ENCODE data around the gene OR52L1. TPM values are rescaled to one million over a fixed set of nuclear protein-coding genes. Genes with fewer than 3 reads are reported as not detected.
"Not testable (repeated sequence)": the region's sequence is repeated elsewhere in the genome, so short reads cannot be mapped to it uniquely, and the experiment has no call there.

The OR52L1 gene
- polyA plus RNA-seq, 1 donor (not counting 4 experiments of a cell fraction or from before 2014, with no cell fraction given) = not detected

DNA sequence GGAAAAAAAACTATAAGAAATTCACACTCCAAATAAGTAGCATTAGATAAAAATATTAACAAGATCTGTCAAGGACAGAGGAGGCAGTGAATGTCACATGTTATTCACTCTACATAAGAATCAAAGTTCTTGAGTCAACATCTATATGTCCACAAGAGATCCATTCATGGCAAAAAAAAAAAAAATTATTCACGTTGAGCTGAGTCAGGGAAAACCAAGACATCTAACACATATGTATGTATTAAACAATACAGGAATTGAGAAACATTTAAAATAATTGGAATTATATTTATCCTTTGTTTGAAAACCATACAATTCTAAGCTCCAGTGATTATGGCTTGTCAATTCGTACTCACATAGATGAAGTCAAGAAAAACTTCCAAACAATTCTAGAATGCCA is 19.8 kb downstream of the OR52L1 start:
- Histone ChIP-seq H4K20me1 (ENCODE audit: control insufficient read depth, extremely low read depth, insufficient read depth, low read length) (no peaks in the 10 kb centered on the region), H3K27ac (ENCODE audit: control insufficient read depth, insufficient read depth, low read length) (no peak overlapping the region), H3K4me2 (ENCODE audit: control insufficient read depth, extremely low read depth, insufficient read depth, low read depth, low read length) (no peak overlapping the region), H3K4me1 (ENCODE audit: control insufficient read depth, extremely low read depth, insufficient read depth, low read length) (no peaks in the 10 kb centered on the region), H3K4me3 (ENCODE audit: control insufficient read depth in 2 of 3, extremely low read depth in 1 of 3, insufficient read depth in 2 of 3, low read depth in 1 of 3, low read length in 3 of 3) (no peak overlapping the region), H3K36me3 (ENCODE audit: control insufficient read depth in 2 of 2, extremely low read depth in 1 of 2, insufficient read depth in 2 of 2, low read length in 2 of 2) (no peaks in the 10 kb centered on the region), H3K79me2 (ENCODE audit: control insufficient read depth, insufficient read depth, low read length) (no peaks in the 10 kb centered on the region), H3K9me1 (ENCODE audit: control insufficient read depth, extremely low read depth, insufficient read depth, low read length) (no peaks in the 10 kb centered on the region), H3K27me3 (ENCODE audit: control insufficient read depth, extremely low read depth, insufficient read depth, low read length) (no peaks in the 10 kb centered on the region), H3K9ac (ENCODE audit: control insufficient read depth, extremely low read depth, insufficient read depth, low read length) (no peak overlapping the region), H3K9me3 (ENCODE audit: control insufficient read depth, low read depth, low read length) (no peaks in the 10 kb centered on the region), H2AFZ (ENCODE audit: control insufficient read depth, low read length) (no peak overlapping the region)
- DNase-seq (ENCODE audit: low read depth, low spot score) (no peak), FAIRE-seq (no peak)
- dilution Hi-C loops (cut with MboI; ENCODE audit: extremely low pct_ligation_motif_present, low sequenced_read_pairs) = no loop called here
- TF ChIP-seq, protein P1, sequence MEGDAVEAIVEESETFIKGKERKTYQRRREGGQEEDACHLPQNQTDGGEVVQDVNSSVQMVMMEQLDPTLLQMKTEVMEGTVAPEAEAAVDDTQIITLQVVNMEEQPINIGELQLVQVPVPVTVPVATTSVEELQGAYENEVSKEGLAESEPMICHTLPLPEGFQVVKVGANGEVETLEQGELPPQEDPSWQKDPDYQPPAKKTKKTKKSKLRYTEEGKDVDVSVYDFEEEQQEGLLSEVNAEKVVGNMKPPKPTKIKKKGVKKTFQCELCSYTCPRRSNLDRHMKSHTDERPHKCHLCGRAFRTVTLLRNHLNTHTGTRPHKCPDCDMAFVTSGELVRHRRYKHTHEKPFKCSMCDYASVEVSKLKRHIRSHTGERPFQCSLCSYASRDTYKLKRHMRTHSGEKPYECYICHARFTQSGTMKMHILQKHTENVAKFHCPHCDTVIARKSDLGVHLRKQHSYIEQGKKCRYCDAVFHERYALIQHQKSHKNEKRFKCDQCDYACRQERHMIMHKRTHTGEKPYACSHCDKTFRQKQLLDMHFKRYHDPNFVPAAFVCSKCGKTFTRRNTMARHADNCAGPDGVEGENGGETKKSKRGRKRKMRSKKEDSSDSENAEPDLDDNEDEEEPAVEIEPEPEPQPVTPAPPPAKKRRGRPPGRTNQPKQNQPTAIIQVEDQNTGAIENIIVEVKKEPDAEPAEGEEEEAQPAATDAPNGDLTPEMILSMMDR (optimal IDR thresholded peaks at IDR 0.05 in 1 of 3, IDR thresholded peaks at IDR 0.05 in 1 of 3, conservative IDR thresholded peaks at IDR 0.05 in 1 of 3; ENCODE audit: extremely low read depth in 1 of 3, insufficient read depth in 2 of 3, low read length in 3 of 3) = no peak
- TF ChIP-seq EZH2 (IDR thresholded peaks at IDR 0.05; ENCODE audit: low read length) = no peak

DNA sequence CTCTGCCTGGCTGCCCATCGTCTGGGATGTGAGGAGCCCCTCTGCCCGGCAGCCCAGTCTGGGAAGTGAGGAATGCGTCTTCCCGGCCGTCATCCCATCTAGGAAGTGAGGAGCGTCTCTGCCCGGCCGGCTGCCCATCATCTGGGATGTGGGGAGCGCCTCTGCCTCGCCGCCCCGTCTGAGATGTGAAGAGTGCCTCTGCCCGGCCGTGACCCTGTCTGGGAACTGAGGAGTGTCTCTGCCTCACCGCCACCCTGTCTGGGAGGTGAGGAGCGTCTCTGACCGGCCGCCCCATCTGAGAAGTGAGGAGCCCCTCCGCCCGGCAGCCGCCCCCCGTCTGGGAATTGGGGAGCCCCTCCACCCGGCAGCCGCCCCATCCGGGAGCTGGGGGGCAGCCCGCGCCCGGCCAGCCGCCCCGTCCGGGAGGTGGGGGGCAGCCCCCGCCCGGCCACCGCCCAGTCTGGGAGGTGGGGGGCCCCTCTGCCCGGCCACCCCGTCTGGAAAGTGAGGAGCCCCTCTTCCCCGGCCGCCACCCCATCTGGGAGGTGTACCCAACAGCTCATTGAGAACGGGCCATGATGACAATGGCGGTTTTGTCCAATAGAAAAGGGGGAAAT is 26.0 kb downstream of the OR52L1 start:
- H3K9me3 ChIP-seq (ENCODE audit: control insufficient read depth, low read depth, low read length); DNase-seq (ENCODE audit: low read depth, low spot score); H4K20me1 ChIP-seq (ENCODE audit: control insufficient read depth, extremely low read depth, insufficient read depth, low read length); H3K4me2 ChIP-seq (ENCODE audit: control insufficient read depth, extremely low read depth, insufficient read depth, low read depth, low read length); H2AFZ ChIP-seq (ENCODE audit: control insufficient read depth, low read length); H3K36me3 ChIP-seq (ENCODE audit: control insufficient read depth in 2 of 2, extremely low read depth in 1 of 2, insufficient read depth in 2 of 2, low read length in 2 of 2); H3K4me1 ChIP-seq (ENCODE audit: control insufficient read depth, extremely low read depth, insufficient read depth, low read length); H3K4me3 ChIP-seq (ENCODE audit: control insufficient read depth in 2 of 3, extremely low read depth in 1 of 3, insufficient read depth in 2 of 3, low read depth in 1 of 3, low read length in 3 of 3); H3K9me1 ChIP-seq (ENCODE audit: control insufficient read depth, extremely low read depth, insufficient read depth, low read length); H3K27me3 ChIP-seq (ENCODE audit: control insufficient read depth, extremely low read depth, insufficient read depth, low read length); H3K79me2 ChIP-seq (ENCODE audit: control insufficient read depth, insufficient read depth, low read length); H3K27ac ChIP-seq (ENCODE audit: control insufficient read depth, insufficient read depth, low read length); dilution Hi-C loops (cut with MboI; ENCODE audit: extremely low pct_ligation_motif_present, low sequenced_read_pairs); FAIRE-seq; H3K9ac ChIP-seq (ENCODE audit: control insufficient read depth, extremely low read depth, insufficient read depth, low read length): not testable (repeated sequence)

DNA sequence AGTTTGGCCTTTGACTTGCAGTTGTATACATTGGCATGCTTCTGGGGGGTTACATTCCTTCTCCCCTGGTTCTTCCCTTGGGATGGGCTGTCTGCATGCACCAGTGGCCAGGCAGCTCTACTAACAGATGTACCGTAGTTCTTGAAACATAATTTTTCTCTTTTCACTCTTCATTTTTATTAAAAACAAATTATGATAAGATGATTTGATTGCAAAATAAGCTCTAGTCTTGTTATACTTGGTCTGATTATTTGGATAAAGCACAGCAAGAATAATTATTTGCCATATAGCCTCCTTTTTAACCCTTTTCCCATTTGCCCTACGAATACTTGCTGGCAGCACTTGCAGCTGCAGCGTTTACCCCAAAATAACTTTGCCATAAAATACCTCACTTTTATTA is 31.2 kb downstream of the OR52L1 start:
- no peaks in the 10 kb centered on the region for H3K9me1 ChIP-seq (ENCODE audit: control insufficient read depth, extremely low read depth, insufficient read depth, low read length)
- no peak overlapping the region for H3K9ac ChIP-seq (ENCODE audit: control insufficient read depth, extremely low read depth, insufficient read depth, low read length)
- no peaks in the 10 kb centered on the region for H3K36me3 ChIP-seq (ENCODE audit: control insufficient read depth in 2 of 2, extremely low read depth in 1 of 2, insufficient read depth in 2 of 2, low read length in 2 of 2)
- no peak for FAIRE-seq
- H3K4me3 ChIP-seq (ENCODE audit: control insufficient read depth in 2 of 3, extremely low read depth in 1 of 3, insufficient read depth in 2 of 3, low read depth in 1 of 3, low read length in 3 of 3) = no peak overlapping the region
- H4K20me1 ChIP-seq (ENCODE audit: control insufficient read depth, extremely low read depth, insufficient read depth, low read length) = no peaks in the 10 kb centered on the region
- dilution Hi-C loops (cut with MboI; ENCODE audit: extremely low pct_ligation_motif_present, low sequenced_read_pairs) = no loop called here
- H3K4me2 ChIP-seq (ENCODE audit: control insufficient read depth, extremely low read depth, insufficient read depth, low read depth, low read length) = no peak overlapping the region
- H3K9me3 ChIP-seq (ENCODE audit: control insufficient read depth, low read depth, low read length) = no peaks in the 10 kb centered on the region
- H3K79me2 ChIP-seq (ENCODE audit: control insufficient read depth, insufficient read depth, low read length) = no peaks in the 10 kb centered on the region
- H3K4me1 ChIP-seq (ENCODE audit: control insufficient read depth, extremely low read depth, insufficient read depth, low read length) = no peaks in the 10 kb centered on the region
- TF ChIP-seq, protein P1 (optimal IDR thresholded peaks at IDR 0.05 in 1 of 3, IDR thresholded peaks at IDR 0.05 in 1 of 3, conservative IDR thresholded peaks at IDR 0.05 in 1 of 3; ENCODE audit: extremely low read depth in 1 of 3, insufficient read depth in 2 of 3, low read length in 3 of 3) = no peak
- TF ChIP-seq EZH2 (IDR thresholded peaks at IDR 0.05; ENCODE audit: low read length) = no peak
- H3K27ac ChIP-seq (ENCODE audit: control insufficient read depth, insufficient read depth, low read length) = no peak overlapping the region
- no peak for DNase-seq (ENCODE audit: low read depth, low spot score)
- no peaks in the 10 kb centered on the region for H3K27me3 ChIP-seq (ENCODE audit: control insufficient read depth, extremely low read depth, insufficient read depth, low read length)
- no peak overlapping the region for H2AFZ ChIP-seq (ENCODE audit: control insufficient read depth, low read length)
